ENCODE data around the gene TMEM238.
"Not testable (repeated sequence)": the region's sequence is repeated elsewhere in the genome, so short reads cannot be mapped to it uniquely, and the experiment has no call there.

Gene TMEM238, protein sequence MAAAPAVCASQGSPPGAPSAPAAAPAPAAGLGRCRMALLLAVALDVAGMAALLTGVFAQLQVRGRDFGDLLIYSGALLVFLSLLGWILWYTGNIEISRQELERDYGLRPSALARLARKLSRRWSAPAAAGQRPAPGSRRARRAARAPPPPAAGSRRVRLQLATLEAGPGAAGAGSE
- total RNA-seq: 2.1 to 6.7 (median 4.3) reads per million in 3 donors

GRCh38 chr19:55384131-55384919, at the start of gene TMEM238:
Gene TMEM238 (minus strand): TSS chr19:55384292. CDS start chr19:55384259, 33 bp downstream.
- no peaks in the 10 kb centered on the region for H3K27me3 ChIP-seq (replicated peaks; ENCODE audit: control insufficient read depth, insufficient read depth, low read length, poor library complexity, severe bottlenecking)
- H3K36me3 ChIP-seq (ENCODE audit: control insufficient read depth, insufficient read depth, low read length): peaks cover 26% of the 10 kb centered on the region
- peak in 2 of 3 donors; percentile 20 to 25 for DNase-seq
- H3K4me3 ChIP-seq (ENCODE audit: insufficient read depth, low read depth, low read length, poor library complexity, severe bottlenecking): peak within 1 kb of the TSS; percentile 79
- H3K4me1 ChIP-seq (ENCODE audit: control insufficient read depth, insufficient read depth, low read length, poor library complexity, severe bottlenecking): peaks cover 47% of the 10 kb centered on the region
- H3K27ac ChIP-seq (ENCODE audit: insufficient read depth, low read length, poor library complexity, severe bottlenecking): peak within 1 kb of the TSS; percentile 91
- no peaks in the 10 kb centered on the region for H3K9me3 ChIP-seq (ENCODE audit: control insufficient read depth, low read length)

- no peak for DNase-seq
- H3K27ac ChIP-seq (ENCODE audit: insufficient read depth, low read length, poor library complexity, severe bottlenecking): no peak overlapping the region
- no peak overlapping the region for H3K4me3 ChIP-seq (ENCODE audit: insufficient read depth, low read depth, low read length, poor library complexity, severe bottlenecking)
- peaks cover 35% of the 10 kb centered on the region for H3K27me3 ChIP-seq (replicated peaks; ENCODE audit: control insufficient read depth, insufficient read depth, low read length, poor library complexity, severe bottlenecking)
- H3K36me3 ChIP-seq (ENCODE audit: control insufficient read depth, insufficient read depth, low read length): no peaks in the 10 kb centered on the region
- no peaks in the 10 kb centered on the region for H3K9me3 ChIP-seq (ENCODE audit: control insufficient read depth, low read length)
- H3K4me1 ChIP-seq (ENCODE audit: control insufficient read depth, insufficient read depth, low read length, poor library complexity, severe bottlenecking): no peaks in the 10 kb centered on the region
Measured at GRCh38 chr19:55433292-55433691, 49.2 kb upstream of the TMEM238 start.

GRCh38 chr19:55432241-55432959, 48.3 kb upstream of the TMEM238 start:
- no peak for DNase-seq
- H3K4me3 ChIP-seq (ENCODE audit: insufficient read depth, low read depth, low read length, poor library complexity, severe bottlenecking): no peak overlapping the region
- H3K9me3 ChIP-seq (ENCODE audit: control insufficient read depth, low read length): no peaks in the 10 kb centered on the region
- H3K36me3 ChIP-seq (ENCODE audit: control insufficient read depth, insufficient read depth, low read length): no peaks in the 10 kb centered on the region
- H3K4me1 ChIP-seq (ENCODE audit: control insufficient read depth, insufficient read depth, low read length, poor library complexity, severe bottlenecking): no peaks in the 10 kb centered on the region
- peaks cover 28% of the 10 kb centered on the region for H3K27me3 ChIP-seq (replicated peaks; ENCODE audit: control insufficient read depth, insufficient read depth, low read length, poor library complexity, severe bottlenecking)
- no peak overlapping the region for H3K27ac ChIP-seq (ENCODE audit: insufficient read depth, low read length, poor library complexity, severe bottlenecking)

DNA sequence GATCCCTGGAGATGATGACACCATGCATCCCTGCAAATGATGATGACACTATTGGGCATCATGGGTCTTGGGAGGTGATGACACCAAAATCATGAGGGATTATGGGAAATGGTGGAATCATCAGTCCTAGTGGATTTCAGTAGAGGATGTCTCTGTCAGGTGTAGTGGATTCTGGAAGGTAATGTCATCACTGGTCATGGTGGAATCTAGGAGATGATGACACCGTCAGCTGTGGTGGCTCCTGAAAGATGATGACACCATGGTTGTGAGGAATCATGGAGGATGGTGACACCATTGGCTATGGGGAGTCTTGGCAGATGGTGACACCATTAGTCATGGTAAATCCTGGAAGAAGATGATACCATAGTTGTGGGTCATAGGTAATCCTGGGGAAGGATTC, 47.1 kb upstream of the TMEM238 start:
- no peak overlapping the region for H3K4me3 ChIP-seq (ENCODE audit: insufficient read depth, low read depth, low read length, poor library complexity, severe bottlenecking)
- H3K27me3 ChIP-seq (replicated peaks; ENCODE audit: control insufficient read depth, insufficient read depth, low read length, poor library complexity, severe bottlenecking): peaks cover 24% of the 10 kb centered on the region
- H3K9me3 ChIP-seq (ENCODE audit: control insufficient read depth, low read length): no peaks in the 10 kb centered on the region
- H3K27ac ChIP-seq (ENCODE audit: insufficient read depth, low read length, poor library complexity, severe bottlenecking): no peak overlapping the region
- no peaks in the 10 kb centered on the region for H3K4me1 ChIP-seq (ENCODE audit: control insufficient read depth, insufficient read depth, low read length, poor library complexity, severe bottlenecking)
- no peak for DNase-seq
- no peaks in the 10 kb centered on the region for H3K36me3 ChIP-seq (ENCODE audit: control insufficient read depth, insufficient read depth, low read length)

DNA sequence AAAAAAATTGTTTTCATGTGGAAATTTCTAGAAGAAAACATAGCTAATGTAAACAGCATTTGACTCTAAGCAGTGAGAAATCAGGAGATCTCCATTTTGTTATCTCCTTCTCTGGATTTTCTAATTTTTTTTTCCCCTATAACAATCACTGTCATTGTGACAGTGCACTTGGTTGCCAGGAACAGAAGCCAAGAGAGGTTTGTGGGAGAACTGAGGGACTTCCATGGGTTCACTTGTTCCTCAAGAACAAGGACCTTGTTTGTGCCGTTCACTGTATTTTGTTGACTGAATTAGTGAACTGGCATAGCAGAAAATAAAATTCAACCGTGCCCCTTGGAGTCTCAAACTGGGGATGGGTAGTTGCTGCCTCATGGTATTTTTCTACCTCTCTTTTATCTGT, 42.0 kb upstream of the TMEM238 start:
- Histone ChIP-seq H3K27me3 (replicated peaks; ENCODE audit: control insufficient read depth, insufficient read depth, low read length, poor library complexity, severe bottlenecking) (peaks cover 11% of the 10 kb centered on the region), H3K4me3 (ENCODE audit: insufficient read depth, low read depth, low read length, poor library complexity, severe bottlenecking) (no peak overlapping the region), H3K4me1 (ENCODE audit: control insufficient read depth, insufficient read depth, low read length, poor library complexity, severe bottlenecking) (peaks cover 12% of the 10 kb centered on the region), H3K27ac (ENCODE audit: insufficient read depth, low read length, poor library complexity, severe bottlenecking) (no peak overlapping the region), H3K36me3 (ENCODE audit: control insufficient read depth, insufficient read depth, low read length) (no peaks in the 10 kb centered on the region), H3K9me3 (ENCODE audit: control insufficient read depth, low read length) (no peaks in the 10 kb centered on the region)
- DNase-seq: no peak

- no peak for DNase-seq
- H3K4me3 ChIP-seq (ENCODE audit: insufficient read depth, low read depth, low read length, poor library complexity, severe bottlenecking): no peak overlapping the region
- no peak overlapping the region for H3K27ac ChIP-seq (ENCODE audit: insufficient read depth, low read length, poor library complexity, severe bottlenecking)
- no peaks in the 10 kb centered on the region for H3K9me3 ChIP-seq (ENCODE audit: control insufficient read depth, low read length)
- no peaks in the 10 kb centered on the region for H3K36me3 ChIP-seq (ENCODE audit: control insufficient read depth, insufficient read depth, low read length)
- peaks cover 11% of the 10 kb centered on the region for H3K27me3 ChIP-seq (replicated peaks; ENCODE audit: control insufficient read depth, insufficient read depth, low read length, poor library complexity, severe bottlenecking)
- H3K4me1 ChIP-seq (ENCODE audit: control insufficient read depth, insufficient read depth, low read length, poor library complexity, severe bottlenecking): peaks cover 18% of the 10 kb centered on the region
Measured at GRCh38 chr19:55424518-55424917, 40.4 kb upstream of the TMEM238 start.

- H3K36me3 ChIP-seq (ENCODE audit: control insufficient read depth, insufficient read depth, low read length): no peaks in the 10 kb centered on the region
- peaks cover under 1% of the 10 kb centered on the region for H3K27me3 ChIP-seq (replicated peaks; ENCODE audit: control insufficient read depth, insufficient read depth, low read length, poor library complexity, severe bottlenecking)
- no peak overlapping the region for H3K27ac ChIP-seq (ENCODE audit: insufficient read depth, low read length, poor library complexity, severe bottlenecking)
- H3K4me3 ChIP-seq (ENCODE audit: insufficient read depth, low read depth, low read length, poor library complexity, severe bottlenecking): no peak overlapping the region
- H3K4me1 ChIP-seq (ENCODE audit: control insufficient read depth, insufficient read depth, low read length, poor library complexity, severe bottlenecking): peaks cover 18% of the 10 kb centered on the region
- no peak for DNase-seq
- H3K9me3 ChIP-seq (ENCODE audit: control insufficient read depth, low read length): no peaks in the 10 kb centered on the region
Measured at GRCh38 chr19:55423225-55424005, 39.3 kb upstream of the TMEM238 start.

DNA sequence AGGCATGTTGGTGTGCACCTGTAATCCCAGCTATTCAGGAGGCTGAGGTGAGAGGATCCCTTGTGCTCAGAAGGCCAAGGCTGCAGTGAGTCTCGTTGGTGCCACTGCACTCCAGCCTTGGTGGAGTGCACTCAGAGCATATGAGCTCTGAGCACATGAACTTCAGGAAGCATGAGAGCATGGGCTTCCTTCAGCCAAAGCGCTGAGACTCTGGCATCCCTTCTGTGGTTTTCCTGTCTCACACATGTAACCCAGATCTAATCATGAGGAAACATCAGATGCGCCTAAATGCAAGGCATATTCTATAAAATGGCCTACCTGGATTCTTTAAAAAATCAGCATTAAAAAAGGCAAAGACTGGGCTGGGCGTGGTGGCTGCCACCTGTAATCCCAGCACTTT, 37.2 kb upstream of the TMEM238 start:
- not testable (repeated sequence) for H3K9me3 ChIP-seq (ENCODE audit: control insufficient read depth, low read length); H3K4me3 ChIP-seq (ENCODE audit: insufficient read depth, low read depth, low read length, poor library complexity, severe bottlenecking); H3K27ac ChIP-seq (ENCODE audit: insufficient read depth, low read length, poor library complexity, severe bottlenecking); H3K27me3 ChIP-seq (replicated peaks; ENCODE audit: control insufficient read depth, insufficient read depth, low read length, poor library complexity, severe bottlenecking); H3K36me3 ChIP-seq (ENCODE audit: control insufficient read depth, insufficient read depth, low read length)
- DNase-seq: peak in 2 of 3 donors; percentile 19 to 50
- peaks cover 18% of the 10 kb centered on the region for H3K4me1 ChIP-seq (ENCODE audit: control insufficient read depth, insufficient read depth, low read length, poor library complexity, severe bottlenecking)

DNA sequence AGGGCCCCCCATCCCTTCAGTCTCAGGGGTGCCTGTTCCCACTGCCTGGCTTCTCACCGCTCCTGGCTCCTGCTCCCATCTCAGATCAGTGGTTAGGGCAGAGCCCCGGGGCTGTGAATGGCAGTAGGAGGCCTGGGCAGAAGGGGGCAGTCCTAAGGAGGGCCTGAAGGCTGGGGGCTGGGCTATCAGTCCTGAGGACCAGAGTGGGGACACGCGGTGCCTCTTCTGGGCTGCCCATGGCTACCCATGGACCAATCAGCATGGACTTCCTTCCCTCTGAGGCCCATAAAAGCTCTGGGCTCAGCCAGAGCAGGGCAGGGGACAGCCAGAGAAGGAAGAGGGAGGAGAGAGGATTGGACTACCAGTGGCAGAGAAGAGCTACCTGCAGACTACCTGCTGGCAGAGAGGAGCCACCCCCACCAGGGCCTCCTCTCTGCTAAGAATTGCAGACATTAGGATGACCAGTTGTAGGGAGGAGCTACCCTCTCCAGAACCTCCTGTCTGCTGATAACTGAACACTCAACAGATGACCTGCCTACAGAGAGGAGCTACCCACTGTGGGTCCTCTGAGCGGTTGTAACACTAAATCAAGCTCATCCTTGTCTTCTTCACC, 35.6 kb upstream of the TMEM238 start:
- peaks cover 18% of the 10 kb centered on the region for H3K4me1 ChIP-seq (ENCODE audit: control insufficient read depth, insufficient read depth, low read length, poor library complexity, severe bottlenecking)
- DNase-seq: no peak
- no peak overlapping the region for H3K4me3 ChIP-seq (ENCODE audit: insufficient read depth, low read depth, low read length, poor library complexity, severe bottlenecking)
- no peak overlapping the region for H3K27ac ChIP-seq (ENCODE audit: insufficient read depth, low read length, poor library complexity, severe bottlenecking)
- H3K36me3 ChIP-seq (ENCODE audit: control insufficient read depth, insufficient read depth, low read length): no peaks in the 10 kb centered on the region
- no peaks in the 10 kb centered on the region for H3K9me3 ChIP-seq (ENCODE audit: control insufficient read depth, low read length)
- no peaks in the 10 kb centered on the region for H3K27me3 ChIP-seq (replicated peaks; ENCODE audit: control insufficient read depth, insufficient read depth, low read length, poor library complexity, severe bottlenecking)
